ENCODE measurements around the gene TMPRSS13.

Gene TMPRSS13

DNA sequence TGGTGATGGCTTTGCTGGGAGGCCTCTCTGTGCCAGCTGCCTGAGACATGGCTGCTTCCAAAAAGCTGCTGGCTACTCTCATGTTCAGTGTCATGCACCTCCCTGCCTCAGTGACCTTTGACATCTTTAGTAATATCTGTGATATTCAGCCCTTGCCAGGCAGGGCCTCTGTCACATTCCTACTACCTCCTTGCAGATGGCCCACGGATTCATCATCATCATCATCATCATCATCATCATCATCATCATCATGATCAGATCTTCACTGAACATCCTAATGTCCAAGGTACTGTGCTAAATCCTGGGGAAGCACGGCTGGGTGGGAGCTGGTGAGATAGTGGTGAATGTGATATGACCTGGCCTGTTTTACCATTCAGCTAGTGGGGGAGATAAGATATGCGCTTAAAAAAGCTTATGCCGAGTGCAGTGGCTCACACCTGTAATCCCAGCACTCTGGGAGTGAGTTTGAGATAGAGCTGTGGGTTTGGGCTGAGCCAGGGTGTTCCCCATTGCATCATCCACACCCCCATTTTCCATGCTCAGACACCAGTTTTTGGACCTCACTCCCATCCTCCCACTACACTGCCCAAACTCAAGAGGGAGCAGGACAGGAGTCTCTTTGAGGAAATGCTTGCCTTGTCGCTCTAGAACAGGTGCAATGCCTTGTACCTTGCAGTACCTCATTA is 17.1 kb upstream of the TMPRSS13 start:
- no peak for DNase-seq (ENCODE audit: extremely low spot score)
- TF ChIP-seq L3MBTL2 (conservative IDR thresholded peaks at IDR 0.05) (no peak), TARDBP (IDR thresholded peaks at IDR 0.05) (no peak), BHLHE40 (IDR thresholded peaks at IDR 0.05; ENCODE audit: borderline replicate concordance) (no peak), LEF1 (IDR thresholded peaks at IDR 0.05; ENCODE audit: borderline replicate concordance) (no peak)
- ChIA-PET CTCF (interaction anchor here (0.6 to 1.7 kb wide), 35 partner anchors 10 to 520 kb away, joined by 3 to 45 read pairs (median 4); partner anchors contain the start of genes FXYD2, FXYD6, IL10RA and TMPRSS13), POLR2A (interaction anchor here (1.0 to 1.1 kb wide), 2 partner anchors 107 to 129 kb away, joined by 3 to 4 read pairs; no protein-coding TSS in a partner anchor)

DNA sequence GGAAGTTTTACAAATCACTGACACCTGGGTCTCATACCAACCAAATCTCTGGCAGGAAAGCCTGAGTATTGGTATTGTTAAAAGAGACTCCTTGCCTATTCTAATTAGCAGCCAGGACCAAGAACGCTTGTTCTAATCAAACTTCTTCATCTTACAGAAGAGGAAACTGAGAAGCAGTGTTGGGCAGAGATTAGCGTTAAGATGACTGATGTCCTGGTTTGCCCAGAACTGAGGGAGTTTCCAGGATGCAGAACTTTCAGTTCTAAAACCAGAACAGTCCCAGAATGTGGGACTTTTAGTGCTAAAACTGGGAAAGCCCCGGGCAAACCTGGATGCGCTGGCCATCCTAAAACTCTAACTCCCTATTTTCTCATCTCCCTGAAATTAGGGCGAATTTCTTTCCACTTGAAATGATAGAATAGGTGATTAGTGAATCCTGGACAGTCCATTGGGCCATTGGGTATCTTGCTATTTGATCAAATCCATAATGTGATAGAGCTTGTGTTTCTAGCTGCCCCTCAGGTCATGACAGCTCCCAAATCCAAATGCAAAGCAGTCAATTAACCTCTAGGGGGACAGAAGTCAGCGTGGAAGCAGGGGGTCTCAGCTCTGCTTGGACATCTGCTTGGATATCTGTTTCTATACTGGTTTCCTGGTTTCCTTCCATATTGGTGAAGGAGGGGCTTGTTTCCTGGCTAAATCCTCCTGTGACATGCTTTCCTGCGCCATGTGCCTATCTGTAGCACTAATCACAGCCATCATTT is 16.0 kb upstream of the TMPRSS13 start:
- ChIA-PET POLR2A (no interaction called here), CTCF (interaction anchor here (1.1 to 1.3 kb wide), 2 partner anchors 9 to 102 kb away, joined by 3 to 6 read pairs; no protein-coding TSS in a partner anchor)
- DNase-seq (ENCODE audit: extremely low spot score) = no peak
- TF ChIP-seq, protein P1, sequence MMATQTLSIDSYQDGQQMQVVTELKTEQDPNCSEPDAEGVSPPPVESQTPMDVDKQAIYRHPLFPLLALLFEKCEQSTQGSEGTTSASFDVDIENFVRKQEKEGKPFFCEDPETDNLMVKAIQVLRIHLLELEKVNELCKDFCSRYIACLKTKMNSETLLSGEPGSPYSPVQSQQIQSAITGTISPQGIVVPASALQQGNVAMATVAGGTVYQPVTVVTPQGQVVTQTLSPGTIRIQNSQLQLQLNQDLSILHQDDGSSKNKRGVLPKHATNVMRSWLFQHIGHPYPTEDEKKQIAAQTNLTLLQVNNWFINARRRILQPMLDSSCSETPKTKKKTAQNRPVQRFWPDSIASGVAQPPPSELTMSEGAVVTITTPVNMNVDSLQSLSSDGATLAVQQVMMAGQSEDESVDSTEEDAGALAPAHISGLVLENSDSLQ (IDR thresholded peaks at IDR 0.05) = no peak
- no peak for TF ChIP-seq ZNF384 (IDR thresholded peaks at IDR 0.05)
- no peak for TF ChIP-seq HDGF (IDR thresholded peaks at IDR 0.05; ENCODE audit: borderline replicate concordance)
- TF ChIP-seq SUZ12 (IDR thresholded peaks at IDR 0.05) = no peak
- TF ChIP-seq NFRKB (IDR thresholded peaks at IDR 0.05) = no peak
- no peak for TF ChIP-seq BHLHE40 (IDR thresholded peaks at IDR 0.05; ENCODE audit: borderline replicate concordance)
- TF ChIP-seq TARDBP (IDR thresholded peaks at IDR 0.05) = no peak
- no peak for TF ChIP-seq ELF4 (IDR thresholded peaks at IDR 0.05)
- TF ChIP-seq LEF1 (IDR thresholded peaks at IDR 0.05; ENCODE audit: borderline replicate concordance) = no peak
- no peak for TF ChIP-seq CTBP1 (IDR thresholded peaks at IDR 0.05; ENCODE audit: borderline replicate concordance)
- TF ChIP-seq L3MBTL2 (conservative IDR thresholded peaks at IDR 0.05) = no peak
- TF ChIP-seq ARNT (IDR thresholded peaks at IDR 0.05) = no peak
- TF ChIP-seq SP1 (IDR thresholded peaks at IDR 0.05) = no peak
- no peak for TF ChIP-seq FOXA1 (IDR thresholded peaks at IDR 0.05)
- TF ChIP-seq FOXK2 (IDR thresholded peaks at IDR 0.05) = no peak
- no peak for TF ChIP-seq FOXM1 (IDR thresholded peaks at IDR 0.05; ENCODE audit: borderline replicate concordance)

DNA sequence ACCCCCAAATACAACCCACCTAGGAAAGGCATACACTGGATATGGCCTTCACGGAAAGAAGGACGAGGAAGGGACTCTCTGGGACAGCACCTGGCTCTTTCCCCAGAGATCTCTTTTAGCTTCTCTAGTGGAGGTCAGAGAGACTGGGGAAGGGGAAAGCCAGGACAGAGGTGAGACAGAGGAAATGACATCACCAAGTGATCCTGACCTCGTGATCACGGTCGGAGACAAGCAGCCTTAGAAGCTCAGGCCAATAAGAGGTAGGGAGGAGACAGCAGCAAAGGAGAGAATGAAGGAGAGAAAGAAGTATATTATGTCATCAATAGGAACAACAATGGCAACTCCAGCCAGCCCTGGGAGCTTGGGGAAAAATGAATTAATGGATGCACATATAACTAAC is 15.4 kb upstream of the TMPRSS13 start:
- no peak for DNase-seq (ENCODE audit: extremely low spot score)
- POLR2A ChIA-PET = no interaction called here

GRCh38 chr11:117941976-117942654 is 12.9 kb upstream of the TMPRSS13 start:
- DNase-seq (ENCODE audit: extremely low spot score) = no peak
- POLR2A ChIA-PET = no interaction called here
- CTCF ChIA-PET = no interaction called here
- TF ChIP-seq FOXK2 (IDR thresholded peaks at IDR 0.05) (no peak), LEF1 (IDR thresholded peaks at IDR 0.05; ENCODE audit: borderline replicate concordance) (no peak), FOXM1 (IDR thresholded peaks at IDR 0.05; ENCODE audit: borderline replicate concordance) (no peak), HDGF (IDR thresholded peaks at IDR 0.05; ENCODE audit: borderline replicate concordance) (no peak), L3MBTL2 (conservative IDR thresholded peaks at IDR 0.05) (no peak), TARDBP (IDR thresholded peaks at IDR 0.05) (no peak), ARNT (IDR thresholded peaks at IDR 0.05) (no peak), FOXA1 (IDR thresholded peaks at IDR 0.05) (no peak), ZNF384 (IDR thresholded peaks at IDR 0.05) (no peak), SUZ12 (IDR thresholded peaks at IDR 0.05) (no peak), ELF4 (IDR thresholded peaks at IDR 0.05) (no peak), NFRKB (IDR thresholded peaks at IDR 0.05) (no peak), CTBP1 (IDR thresholded peaks at IDR 0.05; ENCODE audit: borderline replicate concordance) (no peak), BHLHE40 (IDR thresholded peaks at IDR 0.05; ENCODE audit: borderline replicate concordance) (no peak), SP1 (IDR thresholded peaks at IDR 0.05) (no peak)
- TF ChIP-seq, protein P1 (IDR thresholded peaks at IDR 0.05) = no peak

More for the DNA sequence above, 15.4 kb upstream of the TMPRSS13 start:
- TF ChIP-seq FOXA1 (IDR thresholded peaks at IDR 0.05) (no peak), LEF1 (IDR thresholded peaks at IDR 0.05; ENCODE audit: borderline replicate concordance) (no peak), TARDBP (IDR thresholded peaks at IDR 0.05) (no peak), SP1 (IDR thresholded peaks at IDR 0.05) (no peak), CTBP1 (IDR thresholded peaks at IDR 0.05; ENCODE audit: borderline replicate concordance) (no peak), FOXM1 (IDR thresholded peaks at IDR 0.05; ENCODE audit: borderline replicate concordance) (no peak), SUZ12 (IDR thresholded peaks at IDR 0.05) (no peak), ARNT (IDR thresholded peaks at IDR 0.05) (no peak), FOXK2 (IDR thresholded peaks at IDR 0.05) (no peak), NFRKB (IDR thresholded peaks at IDR 0.05) (no peak), HDGF (IDR thresholded peaks at IDR 0.05; ENCODE audit: borderline replicate concordance) (no peak), BHLHE40 (IDR thresholded peaks at IDR 0.05; ENCODE audit: borderline replicate concordance) (no peak), ZNF384 (IDR thresholded peaks at IDR 0.05) (no peak), L3MBTL2 (conservative IDR thresholded peaks at IDR 0.05) (no peak)
- TF ChIP-seq, protein P1 (IDR thresholded peaks at IDR 0.05) = no peak
- CTCF ChIA-PET = interaction anchor here (1.3 kb wide), 1 partner anchor 9 kb away, joined by 6 read pairs; no protein-coding TSS in a partner anchor

GRCh38 chr11:117941163-117941707 is 12.0 kb upstream of the TMPRSS13 start:
- no peak for TF ChIP-seq SUZ12 (IDR thresholded peaks at IDR 0.05)
- no peak for DNase-seq (ENCODE audit: extremely low spot score)
- POLR2A ChIA-PET = no interaction called here
- CTCF ChIA-PET = no interaction called here

Measured in HEK293T (cell line).